GM06990 (cell line): ENCODE results near the gene CDH26.

Experiments
- DNase-seq: peaks from one replicate; pipeline ENCODE4 v3.0.0-alpha.2; 2011; ENCODE audit not compliant: insufficient read length; ENCODE audit errors: extremely low read depth
- H3K27me3 ChIP-seq: replicated peaks from 2 replicates; pipeline ENCODE4 v1.6.0; 2011; ENCODE audit warnings: low read length; ENCODE audit not compliant: control insufficient read depth, insufficient read depth
- H3K36me3 ChIP-seq: 2 replicates; pipeline ENCODE4 v1.5.1; 2011; ENCODE audit warnings: low read length; ENCODE audit not compliant: control insufficient read depth, insufficient read depth
- H3K4me3 ChIP-seq: replicated peaks from 2 replicates; pipeline ENCODE4 v1.5.1; 2011; ENCODE audit warnings: low read depth, mild to moderate bottlenecking, control low read depth, low read length
- TF ChIP-seq, protein P1 (sequence below): IDR thresholded peaks from 2 replicates; pipeline ENCODE4 v1.5.1; 2011; ENCODE audit warnings: low read length, control low read depth, mild to moderate bottlenecking, inconsistent platforms; ENCODE audit not compliant: insufficient read depth, poor library complexity, severe bottlenecking

Gene CDH26

DNA sequence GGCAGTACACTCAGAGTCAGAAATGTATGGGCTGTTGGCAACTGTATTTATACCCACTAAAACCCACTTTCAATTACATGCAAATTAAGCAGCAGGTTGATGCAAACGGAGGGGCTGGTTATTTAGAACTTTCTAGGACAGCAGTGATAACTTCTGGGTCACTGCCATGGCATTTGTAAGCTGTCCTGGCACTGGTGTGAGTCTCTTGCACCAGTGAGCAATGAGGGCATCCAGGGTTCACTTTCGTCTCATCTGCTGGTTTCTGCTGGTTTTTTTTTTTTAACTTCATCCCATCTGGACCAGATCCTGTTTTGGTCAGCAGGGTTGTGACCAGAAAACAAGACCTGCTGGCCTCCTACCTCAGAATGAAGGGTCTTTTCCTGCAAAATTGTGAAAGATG is 49.2 kb downstream of the CDH26 start:
- TF ChIP-seq, protein P1, sequence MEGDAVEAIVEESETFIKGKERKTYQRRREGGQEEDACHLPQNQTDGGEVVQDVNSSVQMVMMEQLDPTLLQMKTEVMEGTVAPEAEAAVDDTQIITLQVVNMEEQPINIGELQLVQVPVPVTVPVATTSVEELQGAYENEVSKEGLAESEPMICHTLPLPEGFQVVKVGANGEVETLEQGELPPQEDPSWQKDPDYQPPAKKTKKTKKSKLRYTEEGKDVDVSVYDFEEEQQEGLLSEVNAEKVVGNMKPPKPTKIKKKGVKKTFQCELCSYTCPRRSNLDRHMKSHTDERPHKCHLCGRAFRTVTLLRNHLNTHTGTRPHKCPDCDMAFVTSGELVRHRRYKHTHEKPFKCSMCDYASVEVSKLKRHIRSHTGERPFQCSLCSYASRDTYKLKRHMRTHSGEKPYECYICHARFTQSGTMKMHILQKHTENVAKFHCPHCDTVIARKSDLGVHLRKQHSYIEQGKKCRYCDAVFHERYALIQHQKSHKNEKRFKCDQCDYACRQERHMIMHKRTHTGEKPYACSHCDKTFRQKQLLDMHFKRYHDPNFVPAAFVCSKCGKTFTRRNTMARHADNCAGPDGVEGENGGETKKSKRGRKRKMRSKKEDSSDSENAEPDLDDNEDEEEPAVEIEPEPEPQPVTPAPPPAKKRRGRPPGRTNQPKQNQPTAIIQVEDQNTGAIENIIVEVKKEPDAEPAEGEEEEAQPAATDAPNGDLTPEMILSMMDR, result no peak
- DNase-seq, result no peak
- Histone ChIP-seq H3K27me3 (no peaks in the 10 kb centered on the region), H3K36me3 (no peaks in the 10 kb centered on the region), H3K4me3 (no peak overlapping the region)

DNA sequence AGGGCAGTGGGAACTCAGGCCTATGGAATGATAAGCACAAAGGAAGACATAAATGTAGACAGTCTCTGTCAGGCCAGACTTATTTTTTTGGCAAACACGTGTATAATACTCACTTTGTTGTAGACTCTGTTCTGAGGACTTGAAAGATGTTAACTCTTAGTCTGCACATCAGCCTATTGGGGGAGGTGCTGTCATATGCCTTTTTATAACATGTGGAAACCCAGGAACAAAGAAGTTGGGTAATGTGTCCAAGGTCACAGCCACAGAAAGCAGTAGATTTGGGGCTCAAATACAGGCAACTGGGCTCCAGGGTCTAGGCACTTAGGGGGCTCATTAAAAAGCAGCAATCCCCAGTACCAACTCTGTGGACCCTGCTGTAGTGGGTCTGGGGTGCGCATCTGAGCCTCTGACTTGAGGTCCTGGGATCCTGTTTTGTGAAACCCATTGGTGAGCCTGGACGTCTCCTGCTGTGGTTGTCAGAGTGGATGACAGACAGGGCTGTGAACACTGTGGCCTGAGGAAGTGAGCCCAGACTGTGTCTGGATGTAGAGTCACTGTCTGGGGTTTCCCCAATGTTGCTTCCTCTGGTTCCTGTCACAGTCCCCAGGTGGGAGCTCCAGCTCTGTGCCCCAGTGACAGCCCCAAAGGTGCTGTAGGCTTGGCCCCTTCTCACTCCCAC is 50.0 kb downstream of the CDH26 start:
- Histone ChIP-seq H3K27me3 (no peaks in the 10 kb centered on the region), H3K4me3 (no peak overlapping the region), H3K36me3 (no peaks in the 10 kb centered on the region)
- TF ChIP-seq, protein P1, result no peak
- no peak for DNase-seq

DNA sequence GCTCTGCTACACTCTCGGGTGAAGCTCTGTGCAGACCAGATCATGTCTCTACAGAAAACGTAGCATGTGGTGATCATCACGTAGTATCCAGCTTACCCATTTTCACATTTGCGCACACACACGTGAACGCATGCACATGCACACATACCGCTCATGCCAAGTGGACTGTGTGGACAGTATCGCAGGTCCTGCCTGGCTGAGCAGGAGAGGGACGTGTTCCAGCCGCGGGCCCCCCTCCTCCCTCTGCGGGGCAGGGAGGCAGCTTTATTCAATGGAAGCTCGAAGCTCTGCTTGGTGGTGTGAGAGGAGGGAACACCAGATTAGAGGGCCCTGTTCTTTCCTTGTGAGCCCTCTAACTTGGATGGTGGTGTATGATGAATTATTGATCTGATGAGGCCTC is 51.1 kb downstream of the CDH26 start:
- DNase-seq, result no peak
- Histone ChIP-seq H3K36me3 (no peaks in the 10 kb centered on the region), H3K27me3 (no peaks in the 10 kb centered on the region), H3K4me3 (no peak overlapping the region)
- TF ChIP-seq, protein P1, result no peak

DNA sequence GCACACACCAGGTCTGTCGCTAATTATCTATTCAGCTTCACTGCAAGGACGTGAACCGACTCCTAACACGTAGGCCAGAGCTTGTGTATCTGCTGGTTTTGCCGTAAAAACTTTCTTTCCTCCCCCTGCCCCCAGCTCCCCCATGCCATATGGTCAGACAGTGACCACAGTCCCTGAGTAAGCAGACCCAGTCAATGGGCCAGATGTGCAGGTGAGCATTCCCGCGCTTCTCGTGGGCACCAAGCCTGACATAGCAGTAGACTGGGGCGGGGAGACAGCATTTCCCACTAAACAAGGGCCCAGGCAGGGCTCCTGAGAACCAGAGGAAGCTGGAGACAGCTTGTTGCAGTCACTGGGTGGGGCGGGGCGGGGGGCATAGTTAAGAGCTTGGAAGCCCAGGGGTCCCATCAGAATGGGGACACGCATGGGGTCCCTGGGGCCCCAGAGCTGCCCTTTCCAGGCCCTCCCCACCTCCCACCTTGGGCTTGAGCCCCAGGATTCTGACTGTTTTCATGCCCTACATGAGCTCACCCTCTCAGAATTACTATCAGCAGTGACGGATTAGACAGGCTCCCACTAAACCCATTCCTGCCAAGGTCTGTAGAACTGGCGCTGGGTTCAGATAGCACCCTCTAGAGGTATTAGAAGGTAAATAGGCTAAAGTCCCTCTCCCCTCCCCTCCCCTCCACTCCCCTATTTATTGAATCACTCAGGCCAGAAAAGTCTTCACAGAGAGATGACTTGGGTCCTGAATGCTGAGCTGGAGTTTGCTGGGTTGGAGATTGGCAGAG is 51.8 kb downstream of the CDH26 start:
- no peak for DNase-seq
- no peaks in the 10 kb centered on the region for H3K36me3 ChIP-seq

DNA sequence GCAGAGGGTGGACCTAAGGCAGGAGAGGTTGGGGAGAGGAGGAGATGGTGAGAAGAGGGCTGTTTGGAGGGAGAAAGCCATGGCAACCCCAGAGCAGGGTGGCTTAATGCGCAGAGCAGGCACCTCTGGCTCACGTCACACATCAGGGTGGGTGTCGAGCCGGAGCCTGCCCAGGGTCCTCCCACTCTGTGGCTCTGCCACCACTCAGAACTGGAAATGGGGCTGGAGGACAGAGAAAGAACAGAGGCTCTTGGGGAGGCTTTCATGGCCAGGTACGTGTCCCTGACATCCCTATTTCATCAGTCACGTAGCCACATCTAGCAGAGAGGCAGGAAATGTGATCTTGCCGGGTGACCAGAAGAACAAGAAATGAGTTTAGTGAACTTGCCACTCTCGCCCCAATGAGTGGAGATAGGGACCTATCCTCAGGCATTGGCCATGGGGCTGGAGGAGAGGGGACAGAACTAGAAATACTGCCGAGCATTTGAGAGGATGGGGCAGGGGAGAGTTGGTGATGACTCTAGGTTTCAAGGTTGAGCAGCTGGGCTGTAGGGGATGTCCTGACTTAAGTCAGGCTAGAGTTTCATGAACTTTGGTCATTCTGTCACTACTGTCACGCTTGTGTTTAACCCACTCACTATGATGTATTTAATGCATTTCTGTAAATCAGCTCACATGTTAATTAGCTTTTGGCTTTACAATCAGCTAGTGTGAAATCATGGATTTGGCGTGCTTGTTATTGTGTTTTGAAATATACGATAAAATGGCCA is 52.7 kb downstream of the CDH26 start:
- Histone ChIP-seq H3K4me3 (no peak overlapping the region), H3K36me3 (no peaks in the 10 kb centered on the region), H3K27me3 (no peaks in the 10 kb centered on the region)
- no peak for DNase-seq
- TF ChIP-seq, protein P1, result no peak

More for the DNA sequence above, 51.8 kb downstream of the CDH26 start:
- Histone ChIP-seq H3K4me3 (no peak overlapping the region), H3K27me3 (no peaks in the 10 kb centered on the region)
- TF ChIP-seq, protein P1, result peak; percentile 17
